Tibial artery (tissue), 4 donors: ENCODE results near the gene NKG7.
A peak's percentile ranks its signal among the peaks of the same experiment; 100 is the strongest.
"Not testable (repeated sequence)": the region's sequence is repeated elsewhere in the genome, so short reads cannot be mapped to it uniquely, and the experiment has no call there.

Experiments used
- DNase-seq, 2 donors: peaks; one replicate each; pipeline ENCODE4 v3.0.0-alpha.2; 2019
- H3K27ac ChIP-seq, 2 donors: fragments of 200-600 bp; sonication (generic) in 1 of 2; 1 replicate in 1 of 2; 2 replicates in 1 of 2; pipeline ENCODE4 v1.5.1; 2018 to 2019; ENCODE audit warnings: mild to moderate bottlenecking in 1 of 2
- H3K27me3 ChIP-seq, 2 donors: fragments of 200-600 bp; sonication (generic) in 1 of 2; one replicate each; pipeline versions ENCODE4 v1.5.1 to v1.6.0; 2016 to 2019
- H3K36me3 ChIP-seq, 3 donors: fragments of 200-600 bp; sonication (generic) in 2 of 3; one replicate each; pipeline ENCODE4 v1.5.1; 2016 to 2019; ENCODE audit warnings: mild to moderate bottlenecking in 2 of 3
- H3K4me1 ChIP-seq, 4 donors: fragments of 200-600 bp; sonication (generic) in 2 of 4; 1 replicate in 3 of 4; 2 replicates in 1 of 4; pipeline ENCODE4 v1.5.1; 2016 to 2019
- H3K4me3 ChIP-seq, 2 donors: fragments of 200-600 bp; sonication (generic) in 1 of 2; 1 replicate in 1 of 2; 2 replicates in 1 of 2; pipeline ENCODE4 v1.5.1; 2018 to 2019; ENCODE audit warnings: mild to moderate bottlenecking in 2 of 2
- H3K9me3 ChIP-seq, 3 donors: fragments of 200-600 bp; sonication (generic) in 1 of 3; one replicate each; pipeline ENCODE4 v1.5.1; 2016 to 2019
- CTCF ChIP-seq, 2 experiments: fragments of 200-600 bp in 1 of 2; fragments of 450-650 bp in 1 of 2; IDR thresholded peaks; one replicate each; pipeline ENCODE4 v1.5.1; 2017 to 2019; ENCODE audit warnings: antibody characterized with exemption in 2 of 2, mild to moderate bottlenecking in 1 of 2, moderate library complexity in 1 of 2
- intact Hi-C: fragments of 100-400 bp; cut with DNase I; formaldehyde crosslinking; loops from one replicate; pipeline ENCODE4 v1.15.0; 2023; ENCODE audit warnings: low total_unique reads

NKG7 gene

GRCh38 chr19:51417810-51418157 is 45.3 kb upstream of the NKG7 start:
- DNase-seq, result no peak
- intact Hi-C loops, result no loop called here
- no peaks in the 10 kb centered on the region for H3K9me3 ChIP-seq
- no peaks in the 10 kb centered on the region for H3K36me3 ChIP-seq
- no peak for TF ChIP-seq CTCF (IDR thresholded peaks at IDR 0.05)
- peaks cover 0 to 46% of the 10 kb centered on the region in 2 donors for H3K27me3 ChIP-seq
- H3K4me3 ChIP-seq, result no peak overlapping the region
- H3K27ac ChIP-seq, result no peak overlapping the region
- peaks cover 0 to 5% (median 0%) of the 10 kb centered on the region in 4 donors for H3K4me1 ChIP-seq

GRCh38 chr19:51417107-51417809 is 44.8 kb upstream of the NKG7 start, which contains the start of gene SIGLEC10:
Gene SIGLEC10 (minus strand): TSS chr19:51417642. CDS start chr19:51417581, 61 bp downstream.
- TF ChIP-seq CTCF (IDR thresholded peaks at IDR 0.05), result no peak
- no peaks in the 10 kb centered on the region for H3K36me3 ChIP-seq
- no peak within 1 kb of the TSS for H3K4me3 ChIP-seq
- intact Hi-C loops, result no loop called here
- no peak within 1 kb of the TSS for H3K27ac ChIP-seq
- DNase-seq, result peak in 1 of 2 donors; percentile 26
- H3K27me3 ChIP-seq, result peaks cover 0 to 46% of the 10 kb centered on the region in 2 donors
- H3K4me1 ChIP-seq, result peaks cover 0 to 5% (median 0%) of the 10 kb centered on the region in 4 donors
- H3K9me3 ChIP-seq, result no peaks in the 10 kb centered on the region

GRCh38 chr19:51416422-51416821 is 44.0 kb upstream of the NKG7 start:
- H3K4me3 ChIP-seq, H3K9me3 ChIP-seq, H3K4me1 ChIP-seq, H3K36me3 ChIP-seq, intact Hi-C loops, DNase-seq, H3K27ac ChIP-seq: not testable (repeated sequence)
- peaks cover 0 to 43% of the 10 kb centered on the region in 2 donors for H3K27me3 ChIP-seq

GRCh38 chr19:51415187-51415586 is 42.7 kb upstream of the NKG7 start:
- no peak for TF ChIP-seq CTCF (IDR thresholded peaks at IDR 0.05)
- H3K9me3 ChIP-seq, result no peaks in the 10 kb centered on the region
- no peak for DNase-seq
- H3K4me1 ChIP-seq, result no peaks in the 10 kb centered on the region
- no peak overlapping the region for H3K4me3 ChIP-seq
- H3K27me3 ChIP-seq, result peaks cover 0 to 41% of the 10 kb centered on the region in 2 donors
- H3K36me3 ChIP-seq, result no peaks in the 10 kb centered on the region
- intact Hi-C loops, result no loop called here
- H3K27ac ChIP-seq, result no peak overlapping the region

- peaks cover 0 to 21% of the 10 kb centered on the region in 2 donors for H3K27me3 ChIP-seq
- DNase-seq, result no peak
- no peaks in the 10 kb centered on the region for H3K4me1 ChIP-seq
- no peaks in the 10 kb centered on the region for H3K36me3 ChIP-seq
- H3K27ac ChIP-seq, result no peak overlapping the region
- no peak for TF ChIP-seq CTCF (IDR thresholded peaks at IDR 0.05)
- H3K9me3 ChIP-seq, result no peaks in the 10 kb centered on the region
- intact Hi-C loops, result no loop called here
- H3K4me3 ChIP-seq, result no peak overlapping the region
Observed at GRCh38 chr19:51410950-51411748, 38.7 kb upstream of the NKG7 start.

- peaks cover 0 to 2% (median 0%) of the 10 kb centered on the region in 3 donors for H3K9me3 ChIP-seq
- no peaks in the 10 kb centered on the region for H3K4me1 ChIP-seq
- H3K36me3 ChIP-seq, result no peaks in the 10 kb centered on the region
- peak; percentile 21 to 31 for TF ChIP-seq CTCF (IDR thresholded peaks at IDR 0.05)
- H3K27ac ChIP-seq, result no peak overlapping the region
- peaks cover 0 to 12% of the 10 kb centered on the region in 2 donors for H3K27me3 ChIP-seq
- no peak for DNase-seq
- intact Hi-C loops, result no loop called here
- no peak overlapping the region for H3K4me3 ChIP-seq
Observed at GRCh38 chr19:51407511-51408131, 35.2 kb upstream of the NKG7 start.
